GM12878 (cell line): ENCODE measurements around the gene DOCK2. TPM values are rescaled to one million over a fixed set of nuclear protein-coding genes. Genes with fewer than 3 reads are reported as not detected.

ENCODE experiments used
- ATAC-seq: fragments of 200-7000 bp; cut with Tn5 transposase; 3 replicates; pipeline ENCODE4 v1.9.1; 2020; ENCODE audit warnings: mild to moderate bottlenecking, moderate library complexity
- BruUV-seq: library from RNA; stranded (reverse); fragments of 400-500 nt; replicated peaks from 2 replicates; lab custom pipeline; 2021; lab: Mats Ljungman, UMichigan
- CTCF ChIA-PET: fragments of 300-600 bp; sonication (Branson Sonifier 250); formaldehyde crosslinking; extraction: SDS; loops from one replicate; lab custom pipeline; 2021; ENCODE audit warnings: inconsistent platforms; lab: Yijun Ruan, JAX
- POLR2A ChIA-PET: fragments of 350-600 bp; formaldehyde crosslinking; extraction: SDS; loops from one replicate; lab custom pipeline; 2021; ENCODE audit warnings: inconsistent platforms; lab: Charles Lee
- RAD21 ChIA-PET: fragments of 300-600 bp; sonication (Branson Sonifier 250); formaldehyde crosslinking; loops from one replicate; lab custom pipeline; 2023; ENCODE audit warnings: antibody characterized with exemption; ENCODE audit not compliant: unreplicated experiment; lab: Charles Lee
- SMC1A ChIA-PET: fragments of 300-600 bp; sonication (Branson Sonifier 250); formaldehyde crosslinking; loops from one replicate; lab custom pipeline; 2023; ENCODE audit not compliant: unreplicated experiment, uncharacterized antibody; lab: Charles Lee
- DNase-seq: peaks from one replicate; pipeline ENCODE4 v3.0.0-alpha.2; 2011; ENCODE audit warnings: low read depth, low spot score
- FAIRE-seq: peaks from 3 replicates; lab custom pipeline; 2011; peaks lifted over from hg19 to GRCh38; lab: Jason Lieb, UNC
- H2AFZ ChIP-seq: 2 replicates; pipeline ENCODE4 v1.6.0; 2011; ENCODE audit warnings: low read depth, low read length, control low read depth; ENCODE audit not compliant: control insufficient read depth
- H3K27ac ChIP-seq: 2 replicates; pipeline ENCODE4 v1.5.1; 2011; ENCODE audit warnings: control low read depth; ENCODE audit not compliant: control insufficient read depth, insufficient read depth
- H3K27me3 ChIP-seq, 2 experiments: replicated peaks in 1 of 2; 2 replicates each; pipeline versions ENCODE4 v1.6.0 to v1.6.1; 2011; ENCODE audit warnings: low read length in 1 of 2; ENCODE audit not compliant: control insufficient read depth in 2 of 2, insufficient read depth in 2 of 2
- H3K36me3 ChIP-seq, 2 experiments: 2 replicates each; pipeline ENCODE4 v1.5.1; 2011; ENCODE audit warnings: low read length in 1 of 2; ENCODE audit not compliant: control insufficient read depth in 2 of 2, insufficient read depth in 2 of 2
- H3K4me1 ChIP-seq: 2 replicates; pipeline ENCODE4 v1.6.1; 2011; ENCODE audit warnings: mild to moderate bottlenecking, low read length, moderate library complexity, mixed read lengths; ENCODE audit not compliant: control insufficient read depth, insufficient read depth
- H3K4me2 ChIP-seq: 2 replicates; pipeline ENCODE4 v1.6.0; 2011; ENCODE audit warnings: control low read depth; ENCODE audit not compliant: control insufficient read depth, insufficient read depth
- H3K4me3 ChIP-seq: fragments of 200-600 bp; sonication (generic); 2 replicates; pipeline ENCODE4 v1.5.1; 2016
- H3K79me2 ChIP-seq: 2 replicates; pipeline ENCODE4 v1.6.0; 2011; ENCODE audit warnings: low read length; ENCODE audit not compliant: control insufficient read depth, insufficient read depth
- H3K9ac ChIP-seq: 2 replicates; pipeline ENCODE4 v1.8.0; 2011; ENCODE audit warnings: low read length, control low read depth, mixed read lengths; ENCODE audit not compliant: control insufficient read depth, insufficient read depth
- H3K9me3 ChIP-seq: replicated peaks from 3 replicates; pipeline ENCODE4 v1.5.1; 2011; ENCODE audit warnings: mild to moderate bottlenecking, low read length; ENCODE audit not compliant: control insufficient read depth, insufficient read depth
- H4K20me1 ChIP-seq: 2 replicates; pipeline ENCODE4 v1.6.0; 2011; ENCODE audit not compliant: control insufficient read depth, insufficient read depth
- SPI1 ChIP-seq: IDR thresholded peaks from 2 replicates; pipeline ENCODE4 v1.6.1; 2011; ENCODE audit warnings: low read depth, mild to moderate bottlenecking, low read length, moderate library complexity, borderline replicate concordance; ENCODE audit not compliant: insufficient read depth
- WGBS: methylation state at CpG from one replicate; pipeline ENCODE4 v1.1.6; 2016; ENCODE audit warnings: low lambda C conversion rate; ENCODE audit not compliant: insufficient replicate concordance, insufficient coverage; ENCODE audit errors: missing lambda C conversion rate; 5-methylcytosine and 5-hydroxymethylcytosine counted together
- in situ Hi-C: fragments of 300-500 bp; cut with MboI; formaldehyde crosslinking; loops from 9 replicates; pipeline ENCODE4 v1.14.3; 2018; ENCODE audit warnings: mixed read lengths
- intact Hi-C: fragments of 100-400 bp; cut with micrococcal nuclease; formaldehyde crosslinking; loops from one replicate; pipeline ENCODE4 v1.14.2; 2022; ENCODE audit not compliant: unreplicated experiment
- polyA plus RNA-seq, 11 experiments: library from polyadenylated mRNA; depleted of rRNA in 4 of 11; unstranded in 6 of 11; stranded (reverse) in 5 of 11; fragments of >200 nt; fragmentation: Nextera tagmentation in 4 of 11; fragmentation: Illumina TruSeq in 1 of 11; extraction: Ambion mirVana in 4 of 11; extraction: Trizol in 1 of 11; gene quantifications; 1 replicate in 1 of 11; 2 replicates in 10 of 11; pipeline versions ENCODE4 v1.2.1 to v1.2.3, GENCODE V29; 2011 to 2016; ENCODE audit warnings: inconsistent platforms in 2 of 11, missing spikeins in 2 of 11, low read depth in 1 of 11
- total RNA-seq, 4 experiments: library from RNA; depleted of rRNA in 3 of 4; stranded (reverse); fragments of >200 nt in 3 of 4; fragmentation: Illumina TruSeq in 1 of 4; extraction: Trizol in 1 of 4; gene quantifications; 2 replicates each; pipeline versions ENCODE4 v1.2.1 to v1.2.3, GENCODE V29; 2013 to 2021
- TF ChIP-seq, protein P1 (sequence below): IDR thresholded peaks from 2 replicates; pipeline ENCODE4 v1.6.1; 2011; ENCODE audit warnings: mild to moderate bottlenecking, low read depth, low read length, moderate library complexity; ENCODE audit not compliant: insufficient replicate concordance
- TF ChIP-seq, protein P2 (sequence below): IDR thresholded peaks from 2 replicates; pipeline ENCODE4 v1.6.1; 2012; ENCODE audit warnings: low read depth, low read length, improper control_type of control experiment

The DOCK2 gene
- total and polyA plus RNA-seq, 10 of the 15 experiments (the other 5 are each of a cell fraction or from before 2014, with no cell fraction given) = 34.2 to 192 (median 118) TPM

DNA sequence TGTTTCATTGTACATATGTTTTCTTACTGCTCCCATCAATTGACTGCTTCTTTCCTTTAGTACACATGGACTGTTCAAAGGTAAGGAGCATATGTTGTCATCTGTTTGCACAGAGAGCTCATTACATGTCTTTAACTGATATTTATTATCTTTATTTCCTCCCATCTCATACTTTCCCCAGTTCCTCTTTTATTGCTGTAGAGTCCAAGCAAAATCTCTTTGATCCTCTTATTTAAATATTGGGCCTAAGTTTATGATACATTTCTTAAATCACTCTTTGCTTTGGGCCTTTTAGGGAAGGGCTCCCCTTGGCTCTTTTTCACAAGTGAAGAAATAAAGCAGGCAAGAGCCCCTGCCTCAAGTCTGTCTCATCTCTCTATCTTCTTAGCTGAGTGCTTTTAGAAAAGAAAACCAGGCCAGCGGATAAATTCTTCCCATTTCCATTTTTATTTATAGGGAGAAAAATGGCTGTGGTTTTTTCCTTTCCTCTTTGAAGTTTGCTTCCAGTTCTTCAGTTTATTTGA, 152.4 kb downstream of the DOCK2 start:
- peaks cover 4 to 9% of the 10 kb centered on the region in 2 experiments for H3K36me3 ChIP-seq
- SMC1A ChIA-PET = interaction anchor here (0.6 to 16.5 kb wide), 4 partner anchors 10 to 592 kb away, joined by 3 to 368 read pairs (median 14); no protein-coding TSS in a partner anchor
- RAD21 ChIA-PET = interaction anchor here (1.7 to 2.4 kb wide), 2 partner anchors 10 to 11 kb away, joined by 5 to 10 read pairs; no protein-coding TSS in a partner anchor
- H3K27ac ChIP-seq = no peak overlapping the region
- H3K4me2 ChIP-seq = no peak overlapping the region
- H3K79me2 ChIP-seq = no peaks in the 10 kb centered on the region
- TF ChIP-seq, protein P1, sequence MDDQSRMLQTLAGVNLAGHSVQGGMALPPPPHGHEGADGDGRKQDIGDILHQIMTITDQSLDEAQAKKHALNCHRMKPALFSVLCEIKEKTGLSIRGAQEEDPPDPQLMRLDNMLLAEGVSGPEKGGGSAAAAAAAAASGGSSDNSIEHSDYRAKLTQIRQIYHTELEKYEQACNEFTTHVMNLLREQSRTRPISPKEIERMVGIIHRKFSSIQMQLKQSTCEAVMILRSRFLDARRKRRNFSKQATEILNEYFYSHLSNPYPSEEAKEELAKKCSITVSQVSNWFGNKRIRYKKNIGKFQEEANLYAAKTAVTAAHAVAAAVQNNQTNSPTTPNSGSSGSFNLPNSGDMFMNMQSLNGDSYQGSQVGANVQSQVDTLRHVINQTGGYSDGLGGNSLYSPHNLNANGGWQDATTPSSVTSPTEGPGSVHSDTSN = no peak
- TF ChIP-seq, protein P2, sequence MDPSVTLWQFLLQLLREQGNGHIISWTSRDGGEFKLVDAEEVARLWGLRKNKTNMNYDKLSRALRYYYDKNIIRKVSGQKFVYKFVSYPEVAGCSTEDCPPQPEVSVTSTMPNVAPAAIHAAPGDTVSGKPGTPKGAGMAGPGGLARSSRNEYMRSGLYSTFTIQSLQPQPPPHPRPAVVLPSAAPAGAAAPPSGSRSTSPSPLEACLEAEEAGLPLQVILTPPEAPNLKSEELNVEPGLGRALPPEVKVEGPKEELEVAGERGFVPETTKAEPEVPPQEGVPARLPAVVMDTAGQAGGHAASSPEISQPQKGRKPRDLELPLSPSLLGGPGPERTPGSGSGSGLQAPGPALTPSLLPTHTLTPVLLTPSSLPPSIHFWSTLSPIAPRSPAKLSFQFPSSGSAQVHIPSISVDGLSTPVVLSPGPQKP = no peak
- peak; percentile 61; the same call in 1 of the 2 replicates for TF ChIP-seq SPI1
- no peak for DNase-seq
- in situ Hi-C loops (no loop called here), intact Hi-C loops (no loop called here)
- no peak overlapping the region for H3K9ac ChIP-seq
- CTCF ChIA-PET = interaction anchor here (1.0 to 1.8 kb wide), 3 partner anchors 8 to 20 kb away, joined by 3 to 5 read pairs (median 3); no protein-coding TSS in a partner anchor
- 100% methylated on average over 1 of the region's 1 CpG for WGBS
- H3K4me1 ChIP-seq = no peaks in the 10 kb centered on the region
- H4K20me1 ChIP-seq = no peaks in the 10 kb centered on the region
- POLR2A ChIA-PET = interaction anchor here (0.5 kb wide), 1 partner anchor 93 kb away, joined by 3 read pairs; no protein-coding TSS in a partner anchor
- no TSS peak for BruUV-seq
- FAIRE-seq = no peak
- H3K4me3 ChIP-seq = no peak overlapping the region
- H3K27me3 ChIP-seq = no peaks in the 10 kb centered on the region
- no peak for ATAC-seq
- no peaks in the 10 kb centered on the region for H3K9me3 ChIP-seq
- no peak overlapping the region for H2AFZ ChIP-seq
